Measurements from ENCODE around the gene RUNDC3A. TPM values are rescaled to one million over a fixed set of nuclear protein-coding genes. Genes with fewer than 3 reads are reported as not detected.

The RUNDC3A gene
- total and polyA plus RNA-seq, 2 of the 8 experiments (the other 6 are each of a cell fraction or from before 2014, with no cell fraction given): 6.4 to 13.8 TPM

- DNase-seq (ENCODE audit: low read depth in 1 of 2, low spot score in 2 of 2): no peak
- Histone ChIP-seq H3K56ac (replicated peaks; ENCODE audit: insufficient read length, low read depth, low read length) (peak overlapping the region; percentile 59), H2AFZ (ENCODE audit: low read length) (no peak overlapping the region), H3K9me3 (ENCODE audit: insufficient read depth in 2 of 2, low read depth in 1 of 2, low read length in 1 of 2) (no peaks in the 10 kb centered on the region), H3K18ac (ENCODE audit: extremely low read depth, low read length) (peak overlapping the region; percentile 96), H3K27ac (ENCODE audit: low read depth, low read length) (0 out of 2 replicates have a peak overlapping the region, but pooled peaks have one; percentile 29), H3K4me3 (ENCODE audit: extremely low read depth in 1 of 4, insufficient read depth in 2 of 4, low read depth in 3 of 4, low read length in 4 of 4) (peak overlapping the region; percentile 74 to 92 (median 84)), H2BK12ac (ENCODE audit: low read depth, low read length) (no peak overlapping the region), H3K36me3 (ENCODE audit: control insufficient read depth in 2 of 4, insufficient read depth in 4 of 4, low read length in 3 of 4) (peaks cover 7 to 30% (median 22%) of the 10 kb centered on the region in 4 experiments; a peak in 7 of 8 replicates), H3K4ac (replicated peaks; ENCODE audit: insufficient read length, low read depth, low read length) (no peak overlapping the region), H3K4me1 (replicated peaks in 1 of 4; ENCODE audit: control insufficient read depth in 3 of 4, insufficient read depth in 4 of 4, low read length in 3 of 4) (peaks cover 0 to 11% (median 6%) of the 10 kb centered on the region in 4 experiments; a peak in 6 of 7 replicates), H3K9ac (replicated peaks in 1 of 4; ENCODE audit: extremely low read depth in 1 of 4, low read depth in 3 of 4, low read length in 3 of 4) (peak overlapping the region; percentile 51 to 71 (median 64)), H2BK5ac (ENCODE audit: low read depth, low read length) (peak overlapping the region; percentile 44; the same call in 1 of the 2 replicates), H2BK20ac (ENCODE audit: low read length) (no peak overlapping the region), H3K23ac (ENCODE audit: insufficient read length) (no peak overlapping the region), H4K91ac (replicated peaks; ENCODE audit: insufficient read length, low read length) (peak overlapping the region; percentile 55), H3K23me2 (ENCODE audit: low read depth, low read length) (peaks cover 13% of the 10 kb centered on the region; the same call in 1 of the 2 replicates), H2BK120ac (replicated peaks; ENCODE audit: low read depth, low read length) (no peak overlapping the region), H3K79me1 (ENCODE audit: low read depth, low read length) (peaks cover 11% of the 10 kb centered on the region), H2AK5ac (ENCODE audit: low read depth, low read length) (0 out of 2 replicates have a peak overlapping the region, but pooled peaks have one; percentile 53), H4K8ac (ENCODE audit: extremely low read depth, insufficient read depth, low read length) (no peak overlapping the region), H3K4me2 (ENCODE audit: insufficient read depth in 1 of 2, low read depth in 2 of 2, low read length in 2 of 2) (peak overlapping the region; percentile 83 to 97), H2BK15ac (ENCODE audit: low read length) (no peak overlapping the region), H3K79me2 (ENCODE audit: control insufficient read depth in 1 of 2, insufficient read depth in 2 of 2, low read length in 2 of 2) (peaks cover 3 to 13% of the 10 kb centered on the region in 2 experiments; a peak in 3 of 4 replicates), H3K14ac (ENCODE audit: insufficient read length) (no peak overlapping the region), H3K27me3 (replicated peaks in 1 of 4; ENCODE audit: control insufficient read depth in 3 of 4, extremely low read depth in 1 of 4, insufficient read depth in 3 of 4, low read length in 3 of 4) (peaks cover 0 to 6% (median 0%) of the 10 kb centered on the region in 4 experiments; a peak in 5 of 7 replicates), H4K20me1 (replicated peaks in 1 of 2; ENCODE audit: control insufficient read depth in 1 of 2, insufficient read depth in 2 of 2, low read length in 2 of 2) (peaks cover 3 to 15% of the 10 kb centered on the region in 2 experiments), H4K5ac (ENCODE audit: insufficient read length, low read depth, low read length) (no peak overlapping the region)
- ChIA-PET POLR2A (ENCODE audit: partially characterized antibody) (interaction anchor here (0.7 to 14.6 kb wide), 10 partner anchors 8 to 190 kb away, joined by 3 to 135 read pairs (median 4); partner anchors contain the start of genes GRN, RUNDC3A and UBTF), CTCF (ENCODE audit: partially characterized antibody) (interaction anchor here (0.7 to 3.9 kb wide), 5 partner anchors 12 to 119 kb away, joined by 3 to 19 read pairs (median 5); partner anchors contain the start of gene GRN)
- FAIRE-seq: no peak
- 76% methylated on average over 25 of the region's 27 CpGs; no CpG with 5 or more reads in 1 of the 2 experiments for whole genome bisulfite sequencing, 2 experiments (ENCODE audit: extremely low coverage in 1 of 2, insufficient coverage in 1 of 2, insufficient read length in 1 of 2, insufficient replicate concordance in 2 of 2, low coverage in 1 of 2, low lambda C conversion rate in 2 of 2, missing lambda C conversion rate in 1 of 2)
- TF ChIP-seq ATF3 (IDR thresholded peaks at IDR 0.05; ENCODE audit: insufficient read depth, low read depth, low read length) (no peak), CEBPB (IDR thresholded peaks at IDR 0.05; ENCODE audit: low read depth, low read length) (no peak), KDM4A (IDR thresholded peaks at IDR 0.05; ENCODE audit: low read depth, low read length, severe bottlenecking) (peak; percentile 5), SP1 (IDR thresholded peaks at IDR 0.05; ENCODE audit: low read depth, low read length) (no peak), YY1 (IDR thresholded peaks at IDR 0.05; ENCODE audit: low read depth, low read length) (0 out of 2 replicates have a peak, but pooled peaks have one; percentile 37), SAP30 (IDR thresholded peaks at IDR 0.05; ENCODE audit: insufficient read depth, insufficient replicate concordance, low read length) (no peak), NANOG (IDR thresholded peaks at IDR 0.05; ENCODE audit: insufficient read depth, low read depth, low read length, poor library complexity, severe bottlenecking) (no peak)
Measured at GRCh38 chr17:44323359-44324091, 15.1 kb downstream of the RUNDC3A start.
